ENCODE results near the gene IZUMO4.

IZUMO4 gene

GRCh38 chr19:2059422-2060201 lies 37.1 kb upstream of the IZUMO4 start:
- DNase-seq: no peak

GRCh38 chr19:2060884-2061494 lies 35.7 kb upstream of the IZUMO4 start:
- peak; percentile 73 to 77 for DNase-seq

GRCh38 chr19:2061495-2062388 lies 35.0 kb upstream of the IZUMO4 start:
- DNase-seq: peak; percentile 99

GRCh38 chr19:2062389-2062729 lies 34.4 kb upstream of the IZUMO4 start:
- DNase-seq: no peak

GRCh38 chr19:2062770-2063169 lies 33.9 kb upstream of the IZUMO4 start:
- no peak for DNase-seq

- no peak for DNase-seq
Observed at GRCh38 chr19:2063824-2064223, 32.9 kb upstream of the IZUMO4 start.

GRCh38 chr19:2064395-2064787 lies 32.3 kb upstream of the IZUMO4 start:
- no peak for DNase-seq

GRCh38 chr19:2064788-2065524 lies 31.8 kb upstream of the IZUMO4 start:
- no peak for DNase-seq

GRCh38 chr19:2070436-2070827 lies 26.3 kb upstream of the IZUMO4 start:
- DNase-seq: no peak

- no peak for DNase-seq
Observed at GRCh38 chr19:2070986-2071673, 25.6 kb upstream of the IZUMO4 start.

- no peak for DNase-seq
Observed at GRCh38 chr19:2072757-2073551, 23.8 kb upstream of the IZUMO4 start.

GRCh38 chr19:2076526-2076944 lies 20.2 kb upstream of the IZUMO4 start:
- no peak for DNase-seq

GRCh38 chr19:2077398-2077797 lies 19.3 kb upstream of the IZUMO4 start:
- DNase-seq: no peak

GRCh38 chr19:2077833-2078619 lies 18.7 kb upstream of the IZUMO4 start:
- DNase-seq: no peak

- no peak for DNase-seq
Observed at GRCh38 chr19:2079076-2079864, 17.4 kb upstream of the IZUMO4 start.

- DNase-seq: no peak
Observed at GRCh38 chr19:2079865-2080301, 16.8 kb upstream of the IZUMO4 start.

- DNase-seq: peak in 1 of 2 experiments; percentile 31
Observed at GRCh38 chr19:2080336-2080988, 16.3 kb upstream of the IZUMO4 start.

- peak; percentile 69 to 70 for DNase-seq
Observed at GRCh38 chr19:2081873-2082810, 14.6 kb upstream of the IZUMO4 start.
